ENCODE results near the gene SLBP.

SLBP gene

GRCh38 chr4:1647432-1647831 lies 64.7 kb downstream of the SLBP start:
- DNase-seq, result no peak

- DNase-seq, result no peak
Observed at GRCh38 chr4:1646690-1647089, 65.4 kb downstream of the SLBP start.

- no peak for DNase-seq
Observed at GRCh38 chr4:1644891-1645657, 67.0 kb downstream of the SLBP start.

- no peak for DNase-seq
Observed at GRCh38 chr4:1643971-1644735, 68.0 kb downstream of the SLBP start.

Measured in activated CD4-positive, alpha-beta T cell treated with anti-CD3 and anti-CD28 coated beads, Interleukin-2, amount 50 U/mL, for 16 hours (primary cell).